Measurements from ENCODE around the gene IRF5.
"Not testable (repeated sequence)": the region's sequence is repeated elsewhere in the genome, so short reads cannot be mapped to it uniquely, and the experiment has no call there.

The IRF5 gene

GRCh38 chr7:128906766-128907559 is 30.8 kb upstream of the IRF5 start:
- peak in 1 of 3 experiments; percentile 32 for DNase-seq

- DNase-seq, result no peak
Measured at GRCh38 chr7:128908750-128909624, 28.7 kb upstream of the IRF5 start.

- no peak for DNase-seq
Measured at GRCh38 chr7:128909625-128910568, 27.8 kb upstream of the IRF5 start.

GRCh38 chr7:128910569-128910945 is 27.2 kb upstream of the IRF5 start, which contains the start of gene KCP:
Gene KCP, minus strand, starts transcription at chr7:128910709. Its CDS starts 33 bp downstream, at chr7:128910676.
- DNase-seq, result no peak

- no peak for DNase-seq
Measured at GRCh38 chr7:128911423-128912031, 26.2 kb upstream of the IRF5 start.

- no peak for DNase-seq
Measured at GRCh38 chr7:128912281-128912680, 25.4 kb upstream of the IRF5 start.

GRCh38 chr7:128912709-128913495 is 24.8 kb upstream of the IRF5 start:
- not testable (repeated sequence) for DNase-seq

- DNase-seq, result no peak
Measured at GRCh38 chr7:128913870-128914565, 23.7 kb upstream of the IRF5 start.

GRCh38 chr7:128914566-128915151 is 23.1 kb upstream of the IRF5 start:
- no peak for DNase-seq

- no peak for DNase-seq
Measured at GRCh38 chr7:128915271-128915819, 22.4 kb upstream of the IRF5 start.

GRCh38 chr7:128915841-128916642 is 21.7 kb upstream of the IRF5 start:
- no peak for DNase-seq

- no peak for DNase-seq
Measured at GRCh38 chr7:128916643-128916915, 21.1 kb upstream of the IRF5 start.

GRCh38 chr7:128917122-128917521 is 20.6 kb upstream of the IRF5 start:
- DNase-seq, result no peak

- no peak for DNase-seq
Measured at GRCh38 chr7:128918016-128918665, 19.6 kb upstream of the IRF5 start.

GRCh38 chr7:128919241-128919640 is 18.5 kb upstream of the IRF5 start:
- no peak for DNase-seq

GRCh38 chr7:128919881-128920799 is 17.6 kb upstream of the IRF5 start:
- DNase-seq, result no peak

- DNase-seq, result no peak
Measured at GRCh38 chr7:128920913-128921582, 16.7 kb upstream of the IRF5 start.
